Endothelial cell of umbilical vein (primary cell): ENCODE measurements around the gene TMEM43.
"Not testable (repeated sequence)": the region's sequence is repeated elsewhere in the genome, so short reads cannot be mapped to it uniquely, and the experiment has no call there.

ENCODE experiments used
- CTCF ChIP-seq, 2 donors: IDR thresholded peaks; 1 replicate in 1 of 2; 2 replicates in 1 of 2; pipeline ENCODE4 v1.5.1; 2011; ENCODE audit warnings: low read length in 2 of 2, mild to moderate bottlenecking in 2 of 2, moderate library complexity in 2 of 2, control low read depth in 1 of 2, inconsistent platforms in 1 of 2, low read depth in 1 of 2; ENCODE audit not compliant: insufficient read depth in 1 of 2; ENCODE audit errors: extremely low read depth in 1 of 2
- EZH2 ChIP-seq: IDR thresholded peaks from 2 replicates; pipeline ENCODE4 v1.6.1; 2012; ENCODE audit warnings: borderline replicate concordance, low read depth, mild to moderate bottlenecking, moderate library complexity, low read length, inconsistent platforms; ENCODE audit not compliant: severe bottlenecking
- GATA2 ChIP-seq: IDR thresholded peaks from 2 replicates; pipeline ENCODE4 v1.7.0; 2011; ENCODE audit warnings: low read depth, mild to moderate bottlenecking, moderate library complexity, mixed read lengths, low read length; ENCODE audit not compliant: insufficient read length, insufficient read depth
- MAX ChIP-seq: IDR thresholded peaks from 2 replicates; pipeline ENCODE4 v1.6.1; 2011; ENCODE audit not compliant: insufficient read depth, insufficient read length
- POLR2A ChIP-seq: IDR thresholded peaks from 2 replicates; pipeline ENCODE4 v1.6.1; 2012; ENCODE audit warnings: low read depth, mild to moderate bottlenecking, control low read depth, low read length
- POLR2AphosphoS5 ChIP-seq: IDR thresholded peaks from 2 replicates; pipeline ENCODE4 v1.6.1; 2012; ENCODE audit warnings: low read depth, mild to moderate bottlenecking, control low read depth, low read length, moderate library complexity; ENCODE audit not compliant: insufficient read depth

GRCh38 chr3:14091959-14092358, 32.9 kb upstream of the TMEM43 start:
- not testable (repeated sequence) for TF ChIP-seq CTCF (IDR thresholded peaks at IDR 0.05; ENCODE audit: extremely low read depth in 1 of 2, insufficient read depth in 1 of 2, low read depth in 1 of 2, low read length in 2 of 2); POLR2A; POLR2AphosphoS5; EZH2; GATA2; MAX
